NCI-H2107 (cell line): ENCODE data around the gene ZNF432.
A peak's percentile ranks its signal among the peaks of the same experiment; 100 is the strongest.

ENCODE experiments used
- DNase-seq: peaks from one replicate; lab custom pipeline; 2025; lab: John Stamatoyannopoulos, UW

The ZNF432 gene

GRCh38 chr19:52007806-52008557 lies 40.7 kb downstream of the ZNF432 start, which contains the start of gene ZNF615:
Gene ZNF615 (minus strand): TSS chr19:52008211. CDS start chr19:52003711, 4,500 bp downstream.
- peak; percentile 69 for DNase-seq

- DNase-seq, result no peak
Observed at GRCh38 chr19:52007451-52007805, 41.2 kb downstream of the ZNF432 start.

- no peak for DNase-seq
Observed at GRCh38 chr19:51994048-51994644, 54.5 kb downstream of the ZNF432 start.

GRCh38 chr19:51993422-51993821 lies 55.2 kb downstream of the ZNF432 start:
- DNase-seq, result no peak

GRCh38 chr19:51986309-51987291 lies 62.0 kb downstream of the ZNF432 start, which contains the start of gene ZNF350:
Gene ZNF350 (minus strand): TSS chr19:51986840. CDS start chr19:51974360, 12,480 bp downstream.
- DNase-seq, result peak; percentile 68

GRCh38 chr19:51983361-51983760 lies 65.3 kb downstream of the ZNF432 start:
- no peak for DNase-seq
